ENCODE data around the gene MYO10.

The MYO10 gene

GRCh38 chr5:16702964-16703363 is 233.1 kb downstream of the MYO10 start:
- peaks cover 2% of the 10 kb centered on the region for H3K27me3 Mint-ChIP-seq
- peaks cover 1% of the 10 kb centered on the region for H3K4me1 Mint-ChIP-seq
- no peaks in the 10 kb centered on the region for H3K9me3 Mint-ChIP-seq
- ATAC-seq: no peak
- no peak overlapping the region for H3K27ac Mint-ChIP-seq
- H3K4me3 Mint-ChIP-seq: no peak overlapping the region
- no peaks in the 10 kb centered on the region for H3K36me3 Mint-ChIP-seq (ENCODE audit: low read depth)
- DNase-seq: no peak

GRCh38 chr5:16701134-16702099 is 234.7 kb downstream of the MYO10 start:
- Mint-ChIP-seq H3K36me3 (ENCODE audit: low read depth) (no peaks in the 10 kb centered on the region), H3K27ac (no peak overlapping the region), H3K4me3 (no peak overlapping the region), H3K4me1 (peaks cover 1% of the 10 kb centered on the region), H3K9me3 (no peaks in the 10 kb centered on the region), H3K27me3 (peaks cover 2% of the 10 kb centered on the region)
- DNase-seq: no peak
- peak; percentile 15 for ATAC-seq

DNA sequence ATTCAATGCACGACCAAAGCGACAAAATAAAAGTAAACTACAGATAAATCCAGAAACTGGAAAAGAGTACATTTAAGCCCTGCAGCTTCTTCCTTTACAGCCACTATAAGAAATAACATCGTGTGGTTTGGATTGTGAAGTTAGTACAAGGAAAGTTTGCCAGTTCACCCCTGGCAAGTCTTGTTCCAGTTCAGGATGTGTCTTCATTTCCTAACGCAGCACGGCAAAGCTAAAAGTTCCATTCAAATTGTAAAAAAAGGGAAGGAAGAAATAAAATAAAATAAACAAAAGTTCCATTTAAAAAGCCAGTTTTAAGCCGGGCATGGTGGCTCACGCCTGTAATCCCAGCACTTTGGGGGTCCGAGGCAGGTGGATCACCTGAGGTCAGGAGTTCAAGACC is 236.0 kb downstream of the MYO10 start:
- peaks cover 1% of the 10 kb centered on the region for H3K4me1 Mint-ChIP-seq
- H3K27me3 Mint-ChIP-seq: peaks cover 2% of the 10 kb centered on the region
- ATAC-seq (no peak), DNase-seq (no peak)
- H3K4me3 Mint-ChIP-seq: no peak overlapping the region
- H3K36me3 Mint-ChIP-seq (ENCODE audit: low read depth): no peaks in the 10 kb centered on the region
- no peaks in the 10 kb centered on the region for H3K9me3 Mint-ChIP-seq
- no peak overlapping the region for H3K27ac Mint-ChIP-seq

DNA sequence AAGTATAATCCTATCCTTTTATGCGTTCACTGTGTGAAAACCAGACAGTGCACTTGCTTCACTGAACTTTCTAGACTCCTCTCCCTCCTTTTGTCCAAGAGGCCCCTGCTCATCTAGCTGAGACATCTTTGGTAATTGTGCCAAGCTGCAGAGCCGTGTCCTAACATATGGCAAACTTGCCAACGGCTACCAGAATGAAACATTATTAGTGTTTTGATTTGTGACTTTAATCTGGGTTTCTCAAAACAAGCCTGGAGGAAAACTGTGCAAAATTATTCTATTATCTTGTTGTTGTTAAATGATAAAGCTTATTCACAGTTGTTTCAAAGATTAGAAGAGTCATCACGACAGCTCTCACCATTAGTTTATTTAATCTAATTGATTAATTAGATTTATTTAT is 240.3 kb downstream of the MYO10 start:
- DNase-seq (no peak), ATAC-seq (no peak)
- Mint-ChIP-seq H3K4me1 (peaks cover 5% of the 10 kb centered on the region), H3K36me3 (ENCODE audit: low read depth) (no peaks in the 10 kb centered on the region), H3K27me3 (peaks cover 2% of the 10 kb centered on the region), H3K4me3 (no peak overlapping the region), H3K9me3 (no peaks in the 10 kb centered on the region), H3K27ac (no peak overlapping the region)

DNA sequence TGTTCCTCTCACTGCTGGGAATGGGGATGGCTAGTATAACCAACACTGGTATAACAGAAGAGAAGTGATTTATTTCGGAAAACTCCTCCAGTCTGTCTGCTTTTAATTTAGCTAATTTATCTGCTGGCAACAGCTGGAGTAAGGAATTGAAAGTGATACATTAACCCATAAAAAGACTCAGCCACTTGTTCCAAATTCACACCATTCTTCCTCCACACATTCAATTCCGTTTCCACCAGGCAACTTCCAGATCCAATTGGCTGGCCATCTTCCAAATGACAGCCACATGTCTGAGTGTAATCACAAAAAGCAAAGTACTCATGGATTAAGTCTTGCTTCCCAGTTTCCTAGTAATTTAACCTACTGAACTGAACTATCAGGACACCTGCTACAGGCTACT is 242.2 kb downstream of the MYO10 start:
- Mint-ChIP-seq H3K4me1 (peaks cover 3% of the 10 kb centered on the region), H3K36me3 (ENCODE audit: low read depth) (no peaks in the 10 kb centered on the region), H3K27ac (no peak overlapping the region), H3K27me3 (peaks cover 2% of the 10 kb centered on the region), H3K4me3 (no peak overlapping the region), H3K9me3 (no peaks in the 10 kb centered on the region)
- DNase-seq (no peak), ATAC-seq (no peak)

DNA sequence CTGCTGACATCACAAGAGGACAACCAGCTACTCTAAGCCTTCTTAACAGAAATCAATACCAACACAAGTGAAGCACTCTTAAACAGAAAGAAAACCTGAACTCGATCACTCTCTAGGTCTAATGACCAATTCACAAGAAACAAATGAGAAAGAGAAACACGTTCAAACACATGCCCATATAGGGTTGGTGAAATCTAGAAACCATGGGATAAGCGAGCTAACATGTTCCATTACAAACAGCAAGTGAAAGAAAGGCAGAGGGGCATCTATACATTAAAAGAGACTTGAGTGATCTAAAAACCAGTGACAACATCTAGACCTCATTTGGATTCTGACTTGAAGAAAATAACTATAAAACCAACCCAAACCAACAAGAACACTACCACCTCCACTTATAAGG is 244.4 kb downstream of the MYO10 start:
- no peak overlapping the region for H3K27ac Mint-ChIP-seq
- ATAC-seq: peak; percentile 76

GRCh38 chr5:16690243-16690852 is 245.7 kb downstream of the MYO10 start:
- DNase-seq (peak; percentile 20), ATAC-seq (peak; percentile 61)
- Mint-ChIP-seq H3K27me3 (peaks cover 5% of the 10 kb centered on the region), H3K36me3 (ENCODE audit: low read depth) (no peaks in the 10 kb centered on the region), H3K4me3 (no peak overlapping the region), H3K4me1 (peaks cover 3% of the 10 kb centered on the region), H3K27ac (no peak overlapping the region), H3K9me3 (no peaks in the 10 kb centered on the region)

More for the DNA sequence above, 244.4 kb downstream of the MYO10 start:
- no peak for DNase-seq
- H3K9me3 Mint-ChIP-seq: no peaks in the 10 kb centered on the region
- H3K36me3 Mint-ChIP-seq (ENCODE audit: low read depth): no peaks in the 10 kb centered on the region
- H3K4me1 Mint-ChIP-seq: peaks cover 3% of the 10 kb centered on the region
- peaks cover 4% of the 10 kb centered on the region for H3K27me3 Mint-ChIP-seq
- H3K4me3 Mint-ChIP-seq: no peak overlapping the region

GRCh38 chr5:16687898-16688297 is 248.2 kb downstream of the MYO10 start:
- Mint-ChIP-seq H3K9me3 (no peaks in the 10 kb centered on the region), H3K27ac (no peak overlapping the region), H3K27me3 (peaks cover 5% of the 10 kb centered on the region), H3K4me1 (peaks cover 3% of the 10 kb centered on the region), H3K36me3 (ENCODE audit: low read depth) (no peaks in the 10 kb centered on the region), H3K4me3 (no peak overlapping the region)
- DNase-seq (no peak), ATAC-seq (no peak)

GRCh38 chr5:16685069-16685468 is 251.0 kb downstream of the MYO10 start:
- no peak for DNase-seq
- H3K9me3 Mint-ChIP-seq: no peaks in the 10 kb centered on the region
- no peaks in the 10 kb centered on the region for H3K4me1 Mint-ChIP-seq
- no peaks in the 10 kb centered on the region for H3K36me3 Mint-ChIP-seq (ENCODE audit: low read depth)
- H3K27ac Mint-ChIP-seq: no peak overlapping the region
- peaks cover 5% of the 10 kb centered on the region for H3K27me3 Mint-ChIP-seq
- no peak overlapping the region for H3K4me3 Mint-ChIP-seq
- no peak for ATAC-seq

GRCh38 chr5:16681876-16682275 is 254.2 kb downstream of the MYO10 start:
- Mint-ChIP-seq H3K27ac (no peak overlapping the region), H3K9me3 (no peaks in the 10 kb centered on the region), H3K27me3 (peaks cover 2% of the 10 kb centered on the region), H3K4me3 (no peak overlapping the region), H3K36me3 (ENCODE audit: low read depth) (no peaks in the 10 kb centered on the region), H3K4me1 (no peaks in the 10 kb centered on the region)
- ATAC-seq: no peak
- no peak for DNase-seq

GRCh38 chr5:16679863-16680262 is 256.2 kb downstream of the MYO10 start:
- Mint-ChIP-seq H3K27me3 (no peaks in the 10 kb centered on the region), H3K9me3 (no peaks in the 10 kb centered on the region), H3K36me3 (ENCODE audit: low read depth) (no peaks in the 10 kb centered on the region), H3K4me1 (no peaks in the 10 kb centered on the region), H3K27ac (no peak overlapping the region), H3K4me3 (no peak overlapping the region)
- DNase-seq: no peak
- no peak for ATAC-seq

- no peaks in the 10 kb centered on the region for H3K4me1 Mint-ChIP-seq
- no peak for ATAC-seq
These were observed 256.9 kb downstream of the MYO10 start for GRCh38 chr5:16679190-16679589.

DNA sequence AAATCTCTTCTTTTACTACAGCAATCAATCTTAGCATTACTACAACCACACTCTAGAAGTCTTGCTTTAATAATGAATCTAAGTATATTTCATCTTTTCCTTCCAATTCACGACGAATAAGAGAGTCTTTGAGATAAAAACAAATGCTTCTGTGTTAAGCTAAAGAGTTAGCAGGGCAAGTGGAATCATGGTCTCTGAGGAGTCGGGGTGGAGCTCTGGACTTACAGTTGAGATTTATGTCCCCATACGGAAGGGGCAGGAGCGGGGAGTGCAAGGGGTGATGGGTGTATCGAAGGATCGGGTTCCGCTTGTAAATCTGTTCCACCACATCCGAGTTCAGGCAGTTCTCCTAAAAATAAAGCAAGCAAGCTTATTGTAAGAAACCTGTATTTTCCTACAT is 260.3 kb downstream of the MYO10 start:
- Mint-ChIP-seq H3K9me3 (no peaks in the 10 kb centered on the region), H3K36me3 (ENCODE audit: low read depth) (no peaks in the 10 kb centered on the region), H3K27ac (no peak overlapping the region), H3K27me3 (no peaks in the 10 kb centered on the region), H3K4me1 (peaks cover 11% of the 10 kb centered on the region), H3K4me3 (no peak overlapping the region)
- DNase-seq: no peak
- ATAC-seq: no peak

More at GRCh38 chr5:16679190-16679589, 256.9 kb downstream of the MYO10 start:
- Mint-ChIP-seq H3K9me3 (no peaks in the 10 kb centered on the region), H3K27me3 (no peaks in the 10 kb centered on the region), H3K4me3 (no peak overlapping the region), H3K36me3 (ENCODE audit: low read depth) (no peaks in the 10 kb centered on the region), H3K27ac (no peak overlapping the region)
- DNase-seq: no peak

GRCh38 chr5:16674750-16675149 is 261.3 kb downstream of the MYO10 start:
- H3K27me3 Mint-ChIP-seq: no peaks in the 10 kb centered on the region
- H3K36me3 Mint-ChIP-seq (ENCODE audit: low read depth): no peaks in the 10 kb centered on the region
- ATAC-seq: no peak
- H3K4me1 Mint-ChIP-seq: peaks cover 11% of the 10 kb centered on the region
- H3K9me3 Mint-ChIP-seq: no peaks in the 10 kb centered on the region
- no peak overlapping the region for H3K4me3 Mint-ChIP-seq
- H3K27ac Mint-ChIP-seq: no peak overlapping the region
- no peak for DNase-seq

Measured in activated naive CD8-positive, alpha-beta T cell treated with anti-CD3 and anti-CD28 coated beads, Interleukin-2, amount 50 U/mL, for 24 hours (primary cell).